Stimulated activated CD8-positive, alpha-beta memory T cell treated with anti-CD3 and anti-CD28 coated beads, Interleukin-15, amount 100 ng/mL, for 1 hour (primary cell): Measurements from ENCODE around the gene CEP78.
"Not testable (repeated sequence)": the region's sequence is repeated elsewhere in the genome, so short reads cannot be mapped to it uniquely, and the experiment has no call there.

Experiments used
- DNase-seq: peaks from one replicate; pipeline ENCODE4 v3.0.0-alpha.2; 2020; ENCODE audit warnings: low read depth

The CEP78 gene

GRCh38 chr9:78235762-78236550, at the start of gene CEP78:
Gene CEP78 (plus strand): TSS chr9:78236075. CDS start chr9:78236351, 276 bp downstream.
- DNase-seq = peak; percentile 70

- DNase-seq = no peak
These were observed 48.0 kb upstream of the CEP78 start for GRCh38 chr9:78187763-78188484.

- no peak for DNase-seq
These were observed 47.3 kb upstream of the CEP78 start for GRCh38 chr9:78188594-78188993.

GRCh38 chr9:78189001-78189400, 46.9 kb upstream of the CEP78 start:
- DNase-seq = no peak

GRCh38 chr9:78189461-78189860, 46.4 kb upstream of the CEP78 start:
- no peak for DNase-seq

GRCh38 chr9:78191931-78192330, 43.9 kb upstream of the CEP78 start:
- no peak for DNase-seq

GRCh38 chr9:78196258-78196657, 39.6 kb upstream of the CEP78 start:
- DNase-seq = no peak

GRCh38 chr9:78201158-78201777, 34.6 kb upstream of the CEP78 start:
- DNase-seq = peak; percentile 17

- no peak for DNase-seq
These were observed 28.6 kb upstream of the CEP78 start for GRCh38 chr9:78207319-78207718.

GRCh38 chr9:78207901-78208300, 28.0 kb upstream of the CEP78 start:
- no peak for DNase-seq

- DNase-seq = no peak
These were observed 26.7 kb upstream of the CEP78 start for GRCh38 chr9:78209127-78209526.

GRCh38 chr9:78210841-78211301, 25.0 kb upstream of the CEP78 start:
- DNase-seq = no peak

GRCh38 chr9:78212868-78213267, 23.0 kb upstream of the CEP78 start:
- no peak for DNase-seq

- DNase-seq = no peak
These were observed 22.2 kb upstream of the CEP78 start for GRCh38 chr9:78213712-78214111.

- no peak for DNase-seq
These were observed 21.4 kb upstream of the CEP78 start for GRCh38 chr9:78214492-78214891.

- DNase-seq = no peak
These were observed 20.2 kb upstream of the CEP78 start for GRCh38 chr9:78215706-78216105.

- no peak for DNase-seq
These were observed 17.0 kb upstream of the CEP78 start for GRCh38 chr9:78218890-78219289.

- DNase-seq = no peak
These were observed 14.4 kb upstream of the CEP78 start for GRCh38 chr9:78221425-78221824.

GRCh38 chr9:78221841-78222240, 14.0 kb upstream of the CEP78 start:
- DNase-seq = not testable (repeated sequence)

GRCh38 chr9:78230761-78231160, 5.1 kb upstream of the CEP78 start:
- DNase-seq = no peak

GRCh38 chr9:78232471-78232870, 3.4 kb upstream of the CEP78 start:
- not testable (repeated sequence) for DNase-seq

GRCh38 chr9:78234810-78235209, 1.1 kb upstream of the CEP78 start:
- DNase-seq = no peak

GRCh38 chr9:78235256-78235761, 566 bp upstream of the CEP78 start:
- DNase-seq = no peak
